GOT3 (cell line): ENCODE data around the gene ARHGEF17.

Source experiments
- DNase-seq: peaks from one replicate; lab custom pipeline; 2025; ENCODE audit warnings: mixed read lengths; lab: John Stamatoyannopoulos, UW

The ARHGEF17 gene

DNA sequence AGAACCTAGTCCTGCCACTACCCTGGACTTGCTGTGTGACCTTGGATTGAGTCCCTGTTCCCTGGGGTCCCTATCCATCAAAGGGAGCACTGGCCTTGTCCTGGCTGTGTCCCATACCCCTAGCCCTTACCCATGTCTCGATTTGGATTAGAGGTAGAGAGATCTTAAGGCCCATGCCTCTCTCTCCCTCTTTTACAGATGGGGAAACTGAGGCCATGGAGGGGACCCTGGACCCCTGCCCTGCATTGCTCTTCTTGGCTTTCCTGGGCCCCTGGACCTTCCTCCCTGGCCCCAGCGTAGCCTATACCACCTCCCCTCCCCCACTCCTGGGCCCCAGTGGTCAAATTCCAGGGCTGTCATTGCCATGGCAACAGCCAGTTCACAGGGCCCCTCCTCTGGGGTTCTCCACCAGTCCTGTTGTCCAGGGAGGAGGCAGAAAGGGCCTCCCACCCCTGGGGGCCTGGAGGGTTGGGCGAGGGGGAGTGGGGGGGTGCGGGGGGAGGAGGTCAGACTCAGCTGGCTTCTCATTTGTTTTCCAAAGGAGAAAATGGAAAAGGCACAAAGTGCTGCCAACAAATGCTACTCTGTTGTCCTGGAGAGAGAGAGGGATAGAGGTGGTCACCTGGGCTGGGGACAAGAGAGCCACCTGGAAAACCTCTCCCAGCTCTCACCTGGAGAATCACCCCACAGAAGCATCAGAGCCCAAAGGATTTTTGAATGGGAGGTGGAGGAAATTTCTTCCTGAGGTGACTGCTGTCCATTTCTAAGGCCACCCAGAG lies 23.3 kb downstream of the ARHGEF17 start:
- DNase-seq: no peak

DNA sequence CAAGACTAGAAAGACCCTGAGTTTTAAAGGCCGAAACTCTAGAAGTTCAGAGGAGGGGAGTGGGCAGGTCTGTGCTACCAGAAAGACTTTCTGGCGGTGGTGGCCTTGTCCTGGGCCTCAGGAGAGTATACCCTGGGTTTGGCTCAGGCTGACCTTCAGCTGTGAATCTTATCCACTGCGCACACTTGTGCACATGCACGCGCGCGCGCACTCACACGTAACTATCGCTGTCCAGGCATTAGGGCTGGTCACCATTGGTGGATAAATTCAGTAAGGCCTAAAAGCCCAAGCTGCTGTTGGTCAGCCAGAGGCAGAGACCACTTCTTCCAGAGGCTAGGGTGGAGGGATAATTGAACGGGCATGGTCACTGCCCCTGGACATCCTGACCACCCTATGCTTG lies 25.1 kb downstream of the ARHGEF17 start:
- DNase-seq: no peak

DNA sequence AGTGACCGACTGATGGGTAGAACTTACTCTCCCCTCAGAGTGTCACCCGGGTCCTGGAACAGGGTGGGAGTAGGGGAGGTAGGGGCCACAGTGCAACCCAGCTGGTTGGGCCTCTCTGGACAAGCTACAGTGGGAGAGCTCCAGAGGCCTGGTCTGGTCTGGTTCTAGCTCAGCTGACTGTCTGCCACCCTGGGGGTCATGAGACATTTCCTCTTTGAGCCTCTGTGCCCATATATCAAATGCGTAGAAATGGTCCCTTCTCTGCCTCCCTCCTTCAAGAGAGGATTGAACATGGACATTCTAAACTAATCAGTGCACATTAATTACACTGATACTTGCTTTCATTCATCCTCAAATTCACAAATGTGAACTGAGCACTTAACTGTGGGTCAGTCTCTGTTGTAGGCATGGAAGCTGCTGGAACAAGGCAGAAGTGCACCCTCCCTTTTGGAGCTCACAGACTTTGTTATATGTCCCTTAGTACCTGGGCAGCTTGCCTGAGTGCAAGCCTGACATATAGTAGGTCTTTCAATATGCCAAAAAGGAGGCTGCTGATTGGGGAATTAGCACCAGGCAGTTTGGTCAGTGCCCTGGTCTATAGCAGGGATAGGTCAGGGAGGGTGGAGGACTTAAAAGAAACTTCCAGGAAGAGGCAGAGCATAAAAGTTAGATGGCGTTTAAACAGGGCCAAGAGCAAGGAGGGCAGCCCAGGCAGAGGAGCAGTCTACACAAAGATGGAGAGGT lies 25.7 kb downstream of the ARHGEF17 start:
- DNase-seq: no peak

DNA sequence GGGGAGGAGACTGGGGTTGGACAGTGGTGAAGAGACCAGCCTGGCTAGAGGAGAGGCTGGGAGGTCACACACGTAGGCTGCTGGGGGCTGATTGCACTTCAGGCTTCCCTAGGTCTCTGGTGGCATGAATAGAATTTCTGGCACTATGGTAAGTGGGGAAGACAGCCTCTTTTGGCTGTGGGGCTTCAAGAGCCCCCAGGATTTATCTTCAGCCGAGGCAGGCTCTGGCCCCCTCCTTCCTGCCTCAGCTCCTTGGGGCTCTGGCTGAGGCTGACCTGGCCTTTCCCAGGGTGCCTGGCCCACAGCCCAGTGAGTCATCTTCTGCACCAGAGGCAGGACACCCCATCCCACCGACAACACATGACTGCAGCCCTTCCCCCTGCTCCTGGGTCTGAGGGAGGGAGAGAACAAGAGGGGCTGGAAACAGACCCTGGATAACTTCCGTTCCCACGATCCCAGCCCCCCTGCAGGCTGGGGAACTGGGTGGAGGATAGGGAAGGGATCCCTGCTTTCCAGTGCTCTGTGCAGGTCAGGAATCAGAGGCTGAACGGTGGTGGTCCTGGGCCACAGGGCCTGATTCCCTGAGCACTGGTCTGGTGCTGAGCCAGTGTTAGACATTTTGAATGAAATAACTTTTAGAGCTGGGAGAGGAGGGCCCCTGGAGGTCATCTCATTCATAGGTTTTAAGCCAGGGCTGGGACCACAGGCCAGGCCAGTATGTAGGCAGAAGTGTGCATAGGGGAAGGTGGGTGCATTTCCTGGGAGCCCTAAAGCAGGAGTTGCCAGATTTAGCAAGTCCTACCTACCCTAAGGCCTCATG lies 26.5 kb downstream of the ARHGEF17 start:
- DNase-seq: no peak

DNA sequence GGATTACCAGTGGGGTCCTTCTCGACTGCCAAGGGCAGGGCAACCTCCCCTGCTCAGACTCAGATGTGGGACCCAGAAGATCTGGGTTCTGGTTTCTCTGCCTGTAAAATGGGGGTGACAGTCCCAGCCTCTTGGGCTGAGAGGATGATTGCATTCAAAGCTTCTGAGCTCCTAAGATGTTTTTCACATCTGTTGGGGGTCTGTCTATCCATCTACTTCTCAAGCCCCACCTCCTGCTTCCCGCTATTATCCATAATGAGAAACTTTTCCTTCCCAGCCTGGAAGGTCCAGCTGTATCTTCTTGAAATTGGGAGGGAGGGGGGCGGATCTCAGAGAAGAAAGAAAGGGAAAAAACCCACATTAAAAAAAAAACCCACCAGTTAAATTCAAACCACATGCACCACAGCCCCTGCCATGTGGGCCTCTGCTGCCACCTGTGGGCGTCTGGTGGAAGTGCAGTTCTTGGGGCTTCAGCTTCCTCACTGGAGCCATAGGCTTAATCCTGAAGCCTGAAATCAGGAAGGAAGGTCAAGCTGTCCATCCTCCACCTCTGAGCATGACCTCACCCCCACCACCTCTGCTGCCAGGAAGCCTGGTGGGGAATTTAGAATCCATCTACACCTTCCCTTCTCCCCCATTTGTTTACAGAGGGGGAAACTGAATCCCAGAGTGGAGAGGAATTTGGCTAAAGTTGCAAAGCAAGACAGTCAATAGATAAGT lies 27.3 kb downstream of the ARHGEF17 start:
- peak; percentile 62 for DNase-seq

- DNase-seq: no peak
Measured at GRCh38 chr11:73337846-73338245, 29.8 kb downstream of the ARHGEF17 start.

DNA sequence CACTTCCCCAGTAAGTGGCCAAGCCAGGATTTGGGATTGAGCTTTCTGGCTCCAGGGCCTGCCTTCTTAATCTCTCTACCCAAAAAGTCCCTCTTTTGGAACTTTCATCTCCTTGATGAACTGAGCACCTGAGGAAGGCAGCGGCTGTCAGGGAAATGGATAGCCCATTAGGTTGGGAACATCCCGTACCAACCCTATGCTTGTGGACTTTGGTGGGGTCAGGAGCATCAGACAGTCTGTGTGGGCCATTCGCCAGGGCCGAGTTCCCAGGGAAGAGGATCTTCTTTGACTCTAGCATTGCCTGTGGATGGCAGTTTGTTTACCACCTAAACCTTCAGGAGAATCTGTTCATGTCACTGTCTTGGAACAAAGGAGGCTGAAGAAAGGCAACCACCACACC lies 30.2 kb downstream of the ARHGEF17 start:
- DNase-seq: no peak

GRCh38 chr11:73340164-73340563 lies 32.1 kb downstream of the ARHGEF17 start:
- DNase-seq: no peak

DNA sequence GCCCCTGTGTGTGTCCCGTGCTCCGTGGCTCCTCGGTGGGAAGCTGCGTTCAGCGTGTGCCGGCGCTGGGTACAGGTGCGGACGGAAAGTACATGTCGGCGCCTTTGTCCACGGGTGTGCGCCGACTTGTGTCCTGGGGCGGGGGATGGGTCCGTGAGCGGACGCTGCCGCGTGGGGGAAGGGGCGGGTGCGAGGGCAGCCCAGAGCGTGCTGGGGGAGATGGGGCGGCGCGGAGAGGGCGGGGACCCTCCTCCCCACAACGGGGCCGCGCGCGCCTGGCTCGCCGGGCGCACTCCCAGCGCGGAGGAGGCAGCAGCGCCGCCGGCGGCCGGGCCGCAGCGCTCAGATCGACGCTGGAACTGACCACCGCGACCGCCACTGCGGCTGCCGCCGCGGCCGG lies 34.6 kb downstream of the ARHGEF17 start:
- DNase-seq: no peak

DNA sequence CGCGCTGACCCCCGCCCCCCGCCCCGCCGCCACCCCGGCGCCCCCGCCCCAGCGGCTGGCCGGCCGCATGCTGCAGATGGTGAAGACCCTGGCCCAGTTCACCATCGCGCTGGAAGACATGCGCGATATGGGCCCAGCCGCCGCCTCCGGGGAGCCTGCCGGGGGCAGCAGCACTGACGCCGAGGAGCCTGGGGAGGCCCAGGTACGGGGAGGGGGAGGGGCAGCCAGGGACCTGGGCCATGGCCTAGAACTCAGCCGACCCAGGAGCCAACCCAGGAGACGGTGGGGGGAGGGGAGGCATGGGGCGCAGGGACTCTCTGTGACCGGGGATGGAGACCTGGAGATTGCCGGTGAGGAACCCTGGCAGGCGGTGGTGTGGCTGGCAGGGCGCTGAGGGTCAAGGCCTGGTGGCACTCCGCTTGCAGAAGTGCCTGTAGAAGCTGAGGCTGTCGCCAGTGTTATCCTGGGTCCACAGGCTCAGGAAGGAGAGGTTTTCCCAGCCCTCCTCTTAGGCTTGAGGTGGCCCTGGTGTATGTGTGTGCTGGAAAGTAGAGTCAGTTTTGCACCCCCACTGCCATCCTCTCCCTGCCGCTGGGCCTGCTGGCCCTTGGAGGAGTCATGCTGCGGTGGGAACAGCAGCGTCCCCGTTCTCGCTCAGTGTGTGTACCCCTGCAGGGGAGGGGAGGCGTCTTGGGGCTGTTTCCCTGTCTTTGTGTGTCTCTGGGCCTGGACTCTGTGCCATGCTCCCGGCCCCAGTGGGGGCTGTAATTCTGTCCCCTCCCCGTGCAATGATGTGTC lies 35.2 kb downstream of the ARHGEF17 start:
- no peak for DNase-seq

DNA sequence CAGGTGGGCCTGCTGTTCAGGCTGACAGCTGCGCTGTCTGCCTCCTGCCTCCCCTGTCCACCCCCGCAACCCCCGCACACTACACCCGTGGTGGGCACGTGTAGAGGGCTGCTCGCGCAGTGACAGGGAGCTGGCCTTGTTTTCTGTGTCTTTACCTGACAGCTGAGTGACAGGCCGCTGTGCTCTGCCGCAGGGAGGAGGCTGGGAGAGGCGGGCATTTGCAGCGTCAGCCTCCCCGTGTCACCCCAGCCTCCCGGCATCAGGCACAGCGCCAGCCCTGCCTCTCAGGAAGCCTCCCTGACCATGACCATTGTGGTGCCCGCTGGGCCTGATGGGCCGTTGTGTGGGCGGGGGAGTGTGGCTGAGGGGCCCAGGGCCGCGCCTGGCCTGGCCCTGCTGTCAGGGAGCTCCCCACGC lies 36.1 kb downstream of the ARHGEF17 start:
- no peak for DNase-seq

- DNase-seq: no peak
Measured at GRCh38 chr11:73345481-73346160, 37.5 kb downstream of the ARHGEF17 start.

GRCh38 chr11:73346186-73346935 lies 38.3 kb downstream of the ARHGEF17 start:
- DNase-seq: no peak

GRCh38 chr11:73347067-73347466 lies 39.0 kb downstream of the ARHGEF17 start:
- DNase-seq: no peak

DNA sequence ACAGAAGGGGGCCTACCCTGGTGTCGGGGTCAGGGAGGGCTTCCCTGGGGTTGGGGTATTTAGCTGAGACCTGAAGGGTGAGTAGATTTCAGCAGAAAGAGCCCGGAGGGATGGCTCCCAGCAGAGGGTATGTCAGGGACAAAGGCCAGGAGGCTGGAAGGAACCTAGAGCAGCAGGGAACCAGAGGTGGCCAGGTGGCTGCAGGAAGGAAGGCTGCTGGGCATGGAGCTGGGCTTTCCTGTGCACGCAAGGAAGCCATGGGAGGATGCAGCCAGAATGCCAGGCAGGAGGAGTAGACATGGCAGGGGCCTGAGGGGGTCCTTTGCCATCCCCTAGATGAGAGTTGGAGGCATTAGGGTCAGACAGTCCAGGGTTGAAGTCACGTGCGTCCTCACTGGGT lies 40.8 kb downstream of the ARHGEF17 start:
- no peak for DNase-seq

DNA sequence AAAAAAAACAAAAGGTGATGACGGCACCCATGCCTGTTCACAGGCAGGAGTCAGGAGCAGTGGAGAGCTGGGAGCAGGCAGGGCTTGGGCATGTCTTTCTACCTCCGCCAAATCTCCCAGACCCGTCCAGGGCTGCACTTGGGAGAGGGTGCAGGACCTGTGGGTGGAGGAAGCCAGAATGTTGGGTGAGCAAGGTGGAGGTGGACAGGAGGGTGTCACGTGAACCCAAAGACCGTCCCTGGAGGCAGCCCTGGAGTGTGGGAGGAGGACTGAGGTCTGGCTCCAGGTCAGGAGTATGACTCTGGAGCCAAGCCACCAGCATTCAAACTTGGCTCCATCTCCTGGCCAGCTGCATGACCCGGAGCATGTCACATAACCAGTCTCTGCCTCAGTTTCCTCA lies 41.6 kb downstream of the ARHGEF17 start:
- DNase-seq: no peak

- no peak for DNase-seq
Measured at GRCh38 chr11:73350908-73351636, 43.0 kb downstream of the ARHGEF17 start.

DNA sequence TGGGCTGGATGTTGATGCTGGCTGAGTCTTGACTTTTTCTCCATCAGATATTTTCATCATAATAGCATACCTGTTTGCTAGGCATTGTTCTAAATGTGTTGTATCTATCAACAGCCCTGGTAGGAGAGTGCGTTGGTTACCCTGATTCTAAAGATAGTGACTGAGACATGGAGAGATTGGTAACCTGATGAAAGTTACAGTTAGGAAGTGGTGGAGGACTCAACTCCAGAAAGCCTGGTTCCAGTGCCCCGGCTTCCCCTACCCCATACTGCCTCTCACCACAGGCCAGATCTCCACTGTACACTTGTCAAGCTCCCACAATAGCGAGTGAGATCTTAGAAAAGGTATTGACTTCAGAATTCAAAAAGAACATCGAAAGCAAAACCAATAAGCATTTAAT lies 45.3 kb downstream of the ARHGEF17 start:
- DNase-seq: no peak

- no peak for DNase-seq
Measured at GRCh38 chr11:73355109-73355508, 47.0 kb downstream of the ARHGEF17 start.
